Sigmoid colon (tissue), 3 donors: ENCODE measurements around the gene MXRA8.
A peak's percentile ranks its signal among the peaks of the same experiment; 100 is the strongest.

Source experiments
- CTCF ChIP-seq, 4 experiments: fragments of 450-650 bp in 3 of 4; fragments of 200-600 bp in 1 of 4; IDR thresholded peaks; one replicate each; pipeline ENCODE4 v1.5.1; 2016 to 2019; ENCODE audit warnings: antibody characterized with exemption in 4 of 4, mild to moderate bottlenecking in 3 of 4, moderate library complexity in 2 of 4
- POLR2A ChIP-seq, 2 donors: fragments of 450-650 bp; IDR thresholded peaks; one replicate each; pipeline ENCODE4 v1.6.1; 2016; ENCODE audit warnings: antibody characterized with exemption in 2 of 2, mild to moderate bottlenecking in 2 of 2, moderate library complexity in 2 of 2

- TF ChIP-seq CTCF (IDR thresholded peaks at IDR 0.05) (no peak), POLR2A (IDR thresholded peaks at IDR 0.05) (peak in 1 of 2 donors; percentile 33)
Measured at GRCh38 chr1:1307923-1308755, 50.2 kb downstream of the MXRA8 start, which contains the start of the genes ACAP3 and PUSL1.
